NCI-H2171 (cell line): ENCODE results near the gene SPATA45.

ENCODE experiments used
- DNase-seq: peaks from one replicate; lab custom pipeline; 2025; lab: John Stamatoyannopoulos, UW

The SPATA45 gene

GRCh38 chr1:212828395-212828794, 19.1 kb downstream of the SPATA45 start:
- DNase-seq: no peak

GRCh38 chr1:212827831-212828278, 19.6 kb downstream of the SPATA45 start:
- no peak for DNase-seq

- DNase-seq: no peak
Observed at GRCh38 chr1:212827171-212827776, 20.2 kb downstream of the SPATA45 start.

- DNase-seq: no peak
Observed at GRCh38 chr1:212825798-212826452, 21.5 kb downstream of the SPATA45 start.

GRCh38 chr1:212824201-212824600, 23.2 kb downstream of the SPATA45 start:
- DNase-seq: no peak

- no peak for DNase-seq
Observed at GRCh38 chr1:212822956-212823355, 24.5 kb downstream of the SPATA45 start.

- DNase-seq: no peak
Observed at GRCh38 chr1:212820969-212821368, 26.5 kb downstream of the SPATA45 start.

GRCh38 chr1:212819726-212820125, 27.7 kb downstream of the SPATA45 start:
- no peak for DNase-seq

GRCh38 chr1:212816567-212817278, 30.7 kb downstream of the SPATA45 start:
- DNase-seq: no peak

GRCh38 chr1:212814537-212815334, 32.7 kb downstream of the SPATA45 start:
- no peak for DNase-seq

GRCh38 chr1:212805767-212806166, 41.7 kb downstream of the SPATA45 start:
- DNase-seq: no peak

- no peak for DNase-seq
Observed at GRCh38 chr1:212797681-212798080, 49.8 kb downstream of the SPATA45 start.

- no peak for DNase-seq
Observed at GRCh38 chr1:212794561-212795014, 52.9 kb downstream of the SPATA45 start.

- no peak for DNase-seq
Observed at GRCh38 chr1:212792396-212792908, 55.0 kb downstream of the SPATA45 start.

- peak; percentile 83 for DNase-seq
Observed at GRCh38 chr1:212791676-212792395, 55.6 kb downstream of the SPATA45 start, which contains the start of the genes NSL1 and TATDN3. NSL1 (minus strand) TSS chr1:212791777; CDS start chr1:212791763, 14 bp downstream. TATDN3 (plus strand) TSS chr1:212791894; CDS start chr1:212791922, 28 bp downstream.

GRCh38 chr1:212791261-212791675, 56.2 kb downstream of the SPATA45 start:
- peak; percentile 80 for DNase-seq

- DNase-seq: no peak
Observed at GRCh38 chr1:212785871-212786270, 61.6 kb downstream of the SPATA45 start.

GRCh38 chr1:212783976-212784375, 63.5 kb downstream of the SPATA45 start:
- no peak for DNase-seq

GRCh38 chr1:212782422-212783154, 64.9 kb downstream of the SPATA45 start:
- peak; percentile 4 for DNase-seq

GRCh38 chr1:212781225-212781624, 66.2 kb downstream of the SPATA45 start:
- no peak for DNase-seq
